IMR-90 (cell line): Measurements from ENCODE around the gene CD244.

Experiments
- BHLHE40 ChIP-seq: fragments of 150-350 bp; IDR thresholded peaks from 2 replicates; pipeline ENCODE4 v1.6.1; 2016; ENCODE audit warnings: mild to moderate bottlenecking, low read depth, low read length
- CEBPB ChIP-seq: IDR thresholded peaks from 2 replicates; pipeline ENCODE4 v1.6.1; 2012; ENCODE audit warnings: low read depth, low read length, improper control_type of control experiment
- FOS ChIP-seq: fragments of 150-350 bp; IDR thresholded peaks from 2 replicates; pipeline ENCODE4 v1.6.1; 2016; ENCODE audit warnings: low read depth, low read length
- MAFK ChIP-seq: IDR thresholded peaks from 2 replicates; pipeline ENCODE4 v1.6.1; 2012; ENCODE audit warnings: low read depth, low read length, improper control_type of control experiment
- MXI1 ChIP-seq: IDR thresholded peaks from 2 replicates; pipeline ENCODE4 v1.6.1; 2012; ENCODE audit warnings: low read depth, mild to moderate bottlenecking, low read length, moderate library complexity, borderline replicate concordance
- NFE2L2 ChIP-seq: fragments of 150-350 bp; IDR thresholded peaks from 2 replicates; pipeline ENCODE4 v1.6.1; 2016; ENCODE audit warnings: low read depth, mild to moderate bottlenecking, low read length
- POLR2A ChIP-seq: IDR thresholded peaks from 2 replicates; pipeline ENCODE4 v1.6.1; 2012; ENCODE audit warnings: mild to moderate bottlenecking, low read depth, low read length
- RAD21 ChIP-seq: IDR thresholded peaks from 2 replicates; pipeline ENCODE4 v1.6.1; 2012; ENCODE audit warnings: low read length, improper control_type of control experiment
- RFX5 ChIP-seq: IDR thresholded peaks from 2 replicates; pipeline ENCODE4 v1.8.0; 2012; ENCODE audit warnings: low read depth, mild to moderate bottlenecking, low read length, moderate library complexity
- TF ChIP-seq, protein P1 (sequence below): conservative IDR thresholded peaks from 2 replicates; pipeline ENCODE4 v1.5.1; 2012; ENCODE audit warnings: mild to moderate bottlenecking, low read depth, low read length, improper control_type of control experiment
- TF ChIP-seq, protein P2 (sequence below): fragments of 150-350 bp; IDR thresholded peaks from 2 replicates; pipeline ENCODE4 v1.6.1; 2016; ENCODE audit warnings: low read depth, mild to moderate bottlenecking, low read length, moderate library complexity, borderline replicate concordance
- TF ChIP-seq, protein P3 (sequence below): fragments of 150-350 bp; IDR thresholded peaks from 2 replicates; pipeline ENCODE4 v1.6.1; 2017; ENCODE audit warnings: mild to moderate bottlenecking, antibody characterized with exemption, low read length, low read depth

DNA sequence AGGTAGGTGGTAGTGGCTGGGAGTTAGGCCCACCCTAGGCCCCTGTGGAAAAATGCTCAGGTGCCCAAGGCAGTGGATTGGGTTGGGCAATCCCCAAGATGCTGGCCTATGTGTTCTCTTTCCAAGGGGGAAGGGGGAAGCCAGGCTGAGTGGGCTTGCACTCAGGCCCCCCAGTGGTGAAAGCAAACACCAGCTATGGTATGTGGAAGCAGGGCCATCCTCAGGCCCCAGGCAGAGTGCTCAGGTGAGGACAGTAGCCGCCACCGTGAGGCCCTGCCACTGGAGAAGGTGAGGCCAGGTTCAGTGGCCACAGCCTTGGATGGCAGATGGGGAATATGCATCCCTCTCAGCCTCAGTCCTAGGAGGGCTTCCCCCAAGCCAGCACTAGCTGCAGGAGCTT lies 54.9 kb downstream of the CD244 start:
- TF ChIP-seq CEBPB (no peak), FOS (no peak), RAD21 (no peak), BHLHE40 (no peak), POLR2A (no peak), RFX5 (no peak), MAFK (no peak), MXI1 (no peak), NFE2L2 (no peak)
- TF ChIP-seq, protein P1, sequence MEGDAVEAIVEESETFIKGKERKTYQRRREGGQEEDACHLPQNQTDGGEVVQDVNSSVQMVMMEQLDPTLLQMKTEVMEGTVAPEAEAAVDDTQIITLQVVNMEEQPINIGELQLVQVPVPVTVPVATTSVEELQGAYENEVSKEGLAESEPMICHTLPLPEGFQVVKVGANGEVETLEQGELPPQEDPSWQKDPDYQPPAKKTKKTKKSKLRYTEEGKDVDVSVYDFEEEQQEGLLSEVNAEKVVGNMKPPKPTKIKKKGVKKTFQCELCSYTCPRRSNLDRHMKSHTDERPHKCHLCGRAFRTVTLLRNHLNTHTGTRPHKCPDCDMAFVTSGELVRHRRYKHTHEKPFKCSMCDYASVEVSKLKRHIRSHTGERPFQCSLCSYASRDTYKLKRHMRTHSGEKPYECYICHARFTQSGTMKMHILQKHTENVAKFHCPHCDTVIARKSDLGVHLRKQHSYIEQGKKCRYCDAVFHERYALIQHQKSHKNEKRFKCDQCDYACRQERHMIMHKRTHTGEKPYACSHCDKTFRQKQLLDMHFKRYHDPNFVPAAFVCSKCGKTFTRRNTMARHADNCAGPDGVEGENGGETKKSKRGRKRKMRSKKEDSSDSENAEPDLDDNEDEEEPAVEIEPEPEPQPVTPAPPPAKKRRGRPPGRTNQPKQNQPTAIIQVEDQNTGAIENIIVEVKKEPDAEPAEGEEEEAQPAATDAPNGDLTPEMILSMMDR: no peak
- TF ChIP-seq, protein P2, sequence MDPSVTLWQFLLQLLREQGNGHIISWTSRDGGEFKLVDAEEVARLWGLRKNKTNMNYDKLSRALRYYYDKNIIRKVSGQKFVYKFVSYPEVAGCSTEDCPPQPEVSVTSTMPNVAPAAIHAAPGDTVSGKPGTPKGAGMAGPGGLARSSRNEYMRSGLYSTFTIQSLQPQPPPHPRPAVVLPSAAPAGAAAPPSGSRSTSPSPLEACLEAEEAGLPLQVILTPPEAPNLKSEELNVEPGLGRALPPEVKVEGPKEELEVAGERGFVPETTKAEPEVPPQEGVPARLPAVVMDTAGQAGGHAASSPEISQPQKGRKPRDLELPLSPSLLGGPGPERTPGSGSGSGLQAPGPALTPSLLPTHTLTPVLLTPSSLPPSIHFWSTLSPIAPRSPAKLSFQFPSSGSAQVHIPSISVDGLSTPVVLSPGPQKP: no peak
- TF ChIP-seq, protein P3, sequence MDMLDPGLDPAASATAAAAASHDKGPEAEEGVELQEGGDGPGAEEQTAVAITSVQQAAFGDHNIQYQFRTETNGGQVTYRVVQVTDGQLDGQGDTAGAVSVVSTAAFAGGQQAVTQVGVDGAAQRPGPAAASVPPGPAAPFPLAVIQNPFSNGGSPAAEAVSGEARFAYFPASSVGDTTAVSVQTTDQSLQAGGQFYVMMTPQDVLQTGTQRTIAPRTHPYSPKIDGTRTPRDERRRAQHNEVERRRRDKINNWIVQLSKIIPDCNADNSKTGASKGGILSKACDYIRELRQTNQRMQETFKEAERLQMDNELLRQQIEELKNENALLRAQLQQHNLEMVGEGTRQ: no peak
